ENCODE data around the gene STARD13.

The STARD13 gene

DNA sequence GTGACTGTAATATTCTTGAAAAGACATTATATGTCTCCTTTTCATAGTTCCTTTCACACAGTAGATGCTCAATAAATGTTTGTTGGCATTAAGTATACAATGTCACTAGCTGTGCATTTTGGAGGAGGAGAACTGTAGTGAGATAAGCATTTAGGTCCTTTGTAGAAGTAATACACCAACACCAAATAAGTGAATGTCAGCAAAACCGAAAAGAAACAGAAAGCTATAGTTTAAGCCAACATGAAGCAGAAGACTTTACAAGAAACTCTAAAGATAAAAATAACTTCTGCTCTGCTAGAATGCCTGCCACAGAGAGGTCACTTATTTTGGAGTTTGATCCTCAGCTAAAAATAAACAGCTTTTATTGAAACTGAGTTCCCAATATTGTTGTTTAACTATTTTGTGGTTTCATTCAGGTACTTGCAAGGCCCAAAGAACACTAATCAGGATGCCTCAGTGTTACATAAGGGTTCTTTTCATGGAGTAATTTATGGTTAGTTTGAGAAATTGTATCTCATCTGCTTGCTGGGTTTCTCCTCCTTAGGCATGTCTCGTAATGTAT, 86.2 kb downstream of the STARD13 start:
- peak overlapping the region; percentile 36 for H3K4me2 ChIP-seq (ENCODE audit: low read depth, low read length)
- no peaks in the 10 kb centered on the region for H3K9me2 ChIP-seq (replicated peaks; ENCODE audit: insufficient read depth, low read length)
- no peaks in the 10 kb centered on the region for H3F3A ChIP-seq (ENCODE audit: insufficient read depth, low read length)
- no peak overlapping the region for H3K9ac ChIP-seq (ENCODE audit: low read length)
- no peaks in the 10 kb centered on the region for H4K20me1 ChIP-seq (ENCODE audit: insufficient read depth, low read length)
- H3K4me1 ChIP-seq (ENCODE audit: low read length): peaks cover 17% of the 10 kb centered on the region
- no peak overlapping the region for H3K4me3 ChIP-seq (ENCODE audit: low read length)
- no peaks in the 10 kb centered on the region for H3K9me3 ChIP-seq (replicated peaks; ENCODE audit: insufficient read depth, low read length)
- TF ChIP-seq CTCF (IDR thresholded peaks at IDR 0.05; ENCODE audit: low read length) (no peak), EZH2phosphoT487 (IDR thresholded peaks at IDR 0.05; ENCODE audit: low read length) (no peak), EZH2 (optimal IDR thresholded peaks at IDR 0.05; ENCODE audit: low read depth, low read length) (no peak)
- no peak overlapping the region for H3K27ac ChIP-seq (ENCODE audit: low read length)
- H2AFZ ChIP-seq (ENCODE audit: low read length): no peak overlapping the region
- H3K27me3 ChIP-seq (replicated peaks; ENCODE audit: insufficient read depth, low read length): no peaks in the 10 kb centered on the region
- DNase-seq: peak; percentile 36
- H3K36me3 ChIP-seq (replicated peaks; ENCODE audit: insufficient read depth, low read length): no peaks in the 10 kb centered on the region
- H3K79me2 ChIP-seq (ENCODE audit: low read length): no peaks in the 10 kb centered on the region

- Histone ChIP-seq H3K79me2 (ENCODE audit: low read length) (no peaks in the 10 kb centered on the region), H3K9ac (ENCODE audit: low read length) (no peak overlapping the region), H3K27me3 (replicated peaks; ENCODE audit: insufficient read depth, low read length) (no peaks in the 10 kb centered on the region), H3K9me2 (replicated peaks; ENCODE audit: insufficient read depth, low read length) (no peaks in the 10 kb centered on the region), H3K27ac (ENCODE audit: low read length) (no peak overlapping the region), H3F3A (ENCODE audit: insufficient read depth, low read length) (no peaks in the 10 kb centered on the region), H3K4me2 (ENCODE audit: low read depth, low read length) (no peak overlapping the region), H2AFZ (ENCODE audit: low read length) (no peak overlapping the region), H3K36me3 (replicated peaks; ENCODE audit: insufficient read depth, low read length) (no peaks in the 10 kb centered on the region), H3K4me1 (ENCODE audit: low read length) (peaks cover 17% of the 10 kb centered on the region), H4K20me1 (ENCODE audit: insufficient read depth, low read length) (no peaks in the 10 kb centered on the region), H3K9me3 (replicated peaks; ENCODE audit: insufficient read depth, low read length) (no peaks in the 10 kb centered on the region), H3K4me3 (ENCODE audit: low read length) (no peak overlapping the region)
- DNase-seq: no peak
- TF ChIP-seq EZH2phosphoT487 (IDR thresholded peaks at IDR 0.05; ENCODE audit: low read length) (no peak), CTCF (IDR thresholded peaks at IDR 0.05; ENCODE audit: low read length) (no peak), EZH2 (optimal IDR thresholded peaks at IDR 0.05; ENCODE audit: low read depth, low read length) (no peak)
These were observed 88.0 kb downstream of the STARD13 start for GRCh38 chr13:33197541-33197971.

GRCh38 chr13:33196767-33197166, 88.8 kb downstream of the STARD13 start:
- Histone ChIP-seq H2AFZ (ENCODE audit: low read length) (no peak overlapping the region), H3K27ac (ENCODE audit: low read length) (no peak overlapping the region), H3K4me1 (ENCODE audit: low read length) (peaks cover 17% of the 10 kb centered on the region), H3K4me2 (ENCODE audit: low read depth, low read length) (no peak overlapping the region), H3K9me2 (replicated peaks; ENCODE audit: insufficient read depth, low read length) (no peaks in the 10 kb centered on the region), H3K79me2 (ENCODE audit: low read length) (no peaks in the 10 kb centered on the region), H3K27me3 (replicated peaks; ENCODE audit: insufficient read depth, low read length) (no peaks in the 10 kb centered on the region), H3K9ac (ENCODE audit: low read length) (no peak overlapping the region), H4K20me1 (ENCODE audit: insufficient read depth, low read length) (no peaks in the 10 kb centered on the region), H3K4me3 (ENCODE audit: low read length) (no peak overlapping the region), H3K36me3 (replicated peaks; ENCODE audit: insufficient read depth, low read length) (no peaks in the 10 kb centered on the region), H3F3A (ENCODE audit: insufficient read depth, low read length) (no peaks in the 10 kb centered on the region), H3K9me3 (replicated peaks; ENCODE audit: insufficient read depth, low read length) (no peaks in the 10 kb centered on the region)
- TF ChIP-seq CTCF (IDR thresholded peaks at IDR 0.05; ENCODE audit: low read length): no peak
- TF ChIP-seq EZH2phosphoT487 (IDR thresholded peaks at IDR 0.05; ENCODE audit: low read length): no peak
- DNase-seq: no peak

All from MM.1S (cell line).